Stimulated activated CD8-positive, alpha-beta memory T cell treated with anti-CD3 and anti-CD28 coated beads, Interleukin-15, amount 100 ng/mL, for 24 hours (primary cell): Measurements from ENCODE around the gene CACTIN.

ENCODE experiments used
- DNase-seq: peaks from one replicate; pipeline ENCODE4 v3.0.0-alpha.2; 2020; ENCODE audit warnings: low read depth

The CACTIN gene

DNA sequence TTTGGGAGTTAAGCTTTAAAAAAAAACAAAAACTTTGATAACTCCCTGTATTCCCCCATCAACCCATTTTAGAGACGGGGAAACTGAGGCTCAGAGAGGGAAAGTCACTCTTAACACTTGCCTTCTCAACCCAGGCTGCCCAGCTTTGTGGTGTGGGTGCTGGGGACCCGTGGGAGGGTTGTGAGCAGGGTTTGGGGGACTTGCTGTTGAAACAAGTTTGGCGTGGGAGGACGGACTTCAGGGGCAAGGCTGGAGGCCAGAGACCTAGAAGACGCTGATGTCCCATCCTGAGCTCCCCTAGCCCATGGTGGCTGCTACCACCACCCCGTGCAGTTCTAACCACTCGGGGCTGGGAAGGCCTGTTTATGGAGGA lies 747 bp upstream of the CACTIN start:
- DNase-seq, result no peak

DNA sequence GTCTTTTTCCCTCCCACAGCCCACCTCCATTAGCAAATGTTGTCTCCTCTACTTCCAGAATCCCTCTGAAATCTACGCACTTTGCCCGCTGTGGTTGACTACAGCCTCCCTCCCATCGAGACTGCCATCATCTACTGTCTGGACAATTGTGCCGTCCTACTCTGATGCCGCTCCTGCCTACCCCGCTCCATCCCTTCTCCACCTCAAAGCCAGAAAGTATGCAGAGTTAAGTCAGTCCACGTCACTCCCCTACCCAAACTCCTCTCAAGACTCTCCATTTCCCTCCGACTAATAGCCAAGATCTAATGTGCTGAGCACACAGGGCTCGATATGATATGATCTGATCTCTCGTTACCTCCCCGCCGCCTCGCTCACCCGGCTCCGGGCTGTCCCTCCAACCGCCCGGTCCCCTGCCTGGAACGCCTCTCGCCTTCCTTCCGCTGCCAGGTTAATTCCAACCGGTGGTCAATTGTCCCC lies 556 bp downstream of the CACTIN start:
- no peak for DNase-seq

DNA sequence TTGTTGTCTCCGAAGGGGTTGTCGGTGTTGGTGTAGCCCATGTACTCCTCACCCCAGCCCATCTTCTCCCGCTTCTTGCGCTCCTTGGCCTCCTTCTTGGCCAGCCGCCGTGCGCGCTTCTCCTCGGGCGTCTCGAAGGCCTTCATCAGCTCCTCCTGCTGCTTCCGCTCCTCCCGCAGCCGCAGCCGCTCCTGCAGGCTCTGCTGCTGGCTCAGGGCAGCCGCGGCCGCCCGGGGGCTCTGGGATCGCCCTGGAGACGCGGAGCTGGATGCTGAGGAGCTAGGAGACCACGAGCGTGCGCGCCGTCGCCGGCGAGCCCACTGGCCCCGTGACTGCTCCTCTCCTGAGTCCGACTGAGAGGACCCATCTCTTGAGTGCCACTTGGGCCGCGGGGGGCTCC lies 2.9 kb downstream of the CACTIN start:
- DNase-seq, result no peak

DNA sequence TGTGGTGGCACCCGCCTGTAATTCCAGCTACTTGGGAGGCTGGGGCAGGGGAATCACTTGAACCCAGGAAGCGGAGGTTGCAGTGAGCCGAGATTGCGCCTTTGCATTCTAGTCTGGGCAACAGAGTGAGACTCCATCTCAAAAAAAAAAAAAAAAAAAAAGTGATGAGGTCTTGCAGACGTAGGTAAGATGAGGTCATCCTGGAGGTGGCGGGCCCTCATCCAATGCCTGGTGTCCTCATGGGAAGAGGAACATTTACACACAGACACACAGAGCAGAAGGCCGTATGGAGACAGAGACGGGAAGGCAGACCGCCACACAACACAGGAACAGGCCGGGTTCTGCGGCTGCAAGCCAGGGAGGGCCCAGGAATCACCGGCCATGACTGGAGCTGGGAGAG lies 4.4 kb downstream of the CACTIN start:
- DNase-seq, result no peak

DNA sequence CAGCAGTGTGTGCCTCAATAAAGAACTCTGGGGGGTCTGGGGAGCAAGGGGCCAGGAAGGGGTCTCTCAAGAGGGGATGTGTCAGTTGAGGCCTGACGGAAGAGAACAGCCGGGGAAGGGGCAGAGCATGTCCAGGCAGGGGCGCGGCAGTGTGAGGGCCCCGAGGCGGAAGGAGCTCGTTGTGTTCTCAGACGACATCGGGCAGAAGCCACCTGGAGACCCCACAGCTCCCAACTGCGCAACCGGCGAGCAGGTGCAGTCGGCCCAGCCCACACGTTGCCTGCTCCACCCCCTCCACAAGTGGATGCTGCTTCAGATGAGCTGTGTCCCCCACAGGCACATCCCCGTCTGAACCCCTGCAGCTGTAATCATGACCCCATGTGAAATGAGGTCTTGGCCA lies 4.9 kb downstream of the CACTIN start:
- DNase-seq, result no peak

DNA sequence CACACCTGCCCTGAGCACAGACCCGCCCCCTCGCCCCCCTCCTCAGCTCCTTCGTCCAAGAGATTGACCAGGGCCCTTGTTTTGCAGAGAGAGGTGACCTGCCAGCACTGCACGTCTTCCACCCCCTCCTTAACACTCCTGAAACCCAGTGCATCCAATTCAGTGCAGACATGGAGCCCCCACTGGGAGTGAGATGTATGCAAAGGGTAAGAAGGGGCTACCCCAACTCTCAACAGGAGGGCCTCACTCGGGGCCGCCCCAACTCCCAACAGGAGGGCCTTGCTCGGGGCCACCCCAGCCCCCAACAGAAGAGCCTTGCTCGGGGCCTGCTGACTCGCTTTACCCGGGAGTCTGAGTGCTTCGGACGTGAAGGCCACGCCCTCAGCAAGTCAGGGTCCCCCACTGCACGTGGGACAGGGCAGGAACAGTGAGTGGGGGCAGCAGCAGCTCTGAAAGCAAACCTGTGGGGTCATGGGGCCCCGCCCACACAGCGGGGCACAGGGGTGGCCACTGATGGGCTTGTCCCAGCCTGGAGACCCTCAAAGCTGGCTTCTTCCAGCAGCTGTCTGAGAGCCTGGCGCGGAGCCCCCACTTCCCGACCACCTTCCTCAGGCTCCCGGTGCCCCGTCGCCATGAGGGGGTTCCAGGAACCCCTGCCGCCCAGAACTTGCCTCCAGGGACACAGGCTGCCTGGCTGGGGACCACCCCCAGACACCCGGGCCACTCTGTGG lies 5.6 kb downstream of the CACTIN start:
- no peak for DNase-seq

DNA sequence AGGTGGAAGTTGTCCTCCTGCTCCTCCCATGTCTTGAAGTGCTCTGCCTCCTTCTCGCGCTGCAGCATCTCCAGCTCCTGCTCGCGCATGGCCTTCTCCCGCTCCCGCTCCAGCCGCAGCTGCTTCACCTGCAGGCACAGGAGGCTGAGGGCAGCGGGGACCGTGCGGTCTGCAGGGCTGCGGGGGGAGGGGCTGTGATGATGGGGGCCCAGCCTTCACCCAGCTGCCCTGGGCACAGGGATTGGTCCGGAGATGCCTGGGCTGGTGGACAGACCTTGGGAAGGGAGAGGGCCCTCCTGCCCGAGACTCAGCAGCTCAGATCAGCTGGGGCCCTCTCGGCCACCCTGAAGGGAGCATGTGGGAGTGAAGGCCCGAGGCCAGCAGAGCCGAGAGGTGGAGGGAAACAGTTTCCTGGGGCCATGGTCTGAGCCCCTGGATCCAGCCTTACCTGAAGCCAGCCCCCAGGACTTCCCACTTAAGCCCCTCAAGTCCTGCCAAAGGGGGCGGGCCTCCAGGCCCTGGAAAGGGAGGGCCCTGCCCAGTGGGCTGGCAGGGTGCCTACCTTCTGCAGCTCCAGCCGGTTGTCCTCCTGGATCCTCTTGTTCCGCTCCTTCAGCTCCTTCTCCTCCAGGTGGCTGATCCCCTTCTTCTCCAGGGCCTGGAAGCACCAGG lies 6.3 kb downstream of the CACTIN start:
- DNase-seq, result no peak

DNA sequence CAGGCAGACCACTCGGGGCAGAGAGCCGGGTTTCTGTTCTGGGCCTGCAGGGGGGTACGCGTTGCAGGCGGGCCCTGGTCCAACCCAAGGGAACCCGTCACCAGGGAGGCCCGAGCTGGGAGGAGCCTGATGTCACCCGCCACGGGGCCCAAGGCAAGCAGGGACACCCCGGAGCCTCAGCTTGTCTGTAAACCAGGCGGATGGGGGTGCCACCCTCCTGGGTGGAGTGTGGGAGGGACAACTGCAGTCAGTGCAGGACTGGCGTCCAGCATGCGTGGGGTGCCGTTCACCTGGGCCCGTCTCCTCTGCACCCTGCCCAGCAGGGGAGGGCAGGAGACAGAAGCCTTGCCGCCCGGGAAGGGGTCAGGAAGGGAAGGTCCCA lies 7.0 kb downstream of the CACTIN start:
- DNase-seq, result no peak

DNA sequence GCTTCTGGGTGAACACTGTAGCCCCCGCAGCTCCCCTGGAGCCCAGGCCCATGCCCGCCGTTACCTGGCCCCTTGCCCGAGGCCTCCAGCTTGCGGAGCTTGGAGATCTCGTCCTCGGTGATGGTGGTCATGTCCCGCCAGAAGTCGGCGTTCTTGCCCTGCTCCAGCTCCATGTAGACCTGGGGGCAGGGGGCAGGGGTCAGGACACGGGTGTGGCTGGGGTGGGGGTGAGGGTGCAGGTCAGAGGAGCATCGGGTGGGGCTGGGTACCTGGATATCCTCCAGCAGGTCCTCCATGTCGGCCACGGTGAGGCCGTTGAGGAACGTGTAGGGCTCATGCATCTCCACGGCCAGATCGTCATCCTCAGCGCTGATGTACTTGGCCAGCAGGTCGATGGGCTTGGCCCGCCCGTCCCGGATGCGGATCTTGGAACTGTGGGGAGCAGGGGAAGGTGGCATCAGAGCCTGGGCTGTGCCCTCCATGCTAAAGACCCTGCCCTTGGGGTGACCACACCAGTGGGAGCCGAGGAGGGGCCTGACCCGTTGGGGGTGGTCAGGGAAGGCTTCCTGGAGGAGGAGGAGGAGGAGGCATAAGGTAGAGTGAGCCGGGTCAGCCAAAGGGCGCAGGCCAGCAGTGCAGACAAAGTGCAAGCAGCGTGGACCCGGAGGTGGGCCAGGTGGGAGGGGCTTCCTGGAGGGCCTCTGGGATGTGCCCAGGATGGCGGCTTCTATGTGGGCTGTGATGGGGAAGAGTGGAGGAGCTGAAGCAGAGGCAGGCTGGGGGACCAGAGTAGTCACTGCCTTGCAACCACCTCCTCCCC lies 7.6 kb downstream of the CACTIN start:
- no peak for DNase-seq

DNA sequence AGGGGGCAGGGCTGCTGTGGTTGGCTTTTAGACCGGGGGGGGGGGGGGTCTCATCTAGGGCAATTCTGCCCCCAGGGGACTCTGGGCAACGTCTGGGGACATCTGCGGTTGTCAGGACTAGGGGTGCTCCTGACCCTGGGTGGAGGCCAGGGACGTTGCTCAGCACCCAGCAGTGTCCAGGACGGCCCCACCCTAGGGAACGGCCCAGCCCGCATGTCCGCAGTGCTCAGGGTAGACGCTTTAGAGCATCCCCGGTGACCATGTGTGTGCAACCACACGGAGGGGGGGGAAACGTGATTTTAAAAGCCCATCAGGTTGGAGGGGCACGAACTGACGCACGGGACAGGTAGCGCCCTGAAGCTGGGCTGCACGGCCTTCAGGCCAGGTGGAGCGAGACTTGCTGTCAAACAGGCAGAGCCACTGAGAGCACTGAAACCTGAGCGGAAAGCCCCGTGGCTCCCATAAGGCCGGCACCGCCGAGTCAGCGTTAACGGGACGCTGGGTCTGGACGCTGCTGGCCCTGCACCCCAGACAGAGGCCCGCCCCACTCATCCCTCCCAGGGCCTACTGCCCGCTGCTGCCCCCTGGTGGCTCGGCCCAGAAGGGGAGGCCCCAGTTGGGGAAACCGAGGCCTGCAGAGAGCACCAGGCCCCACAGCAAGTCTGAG lies 8.3 kb downstream of the CACTIN start:
- DNase-seq, result peak; percentile 45

DNA sequence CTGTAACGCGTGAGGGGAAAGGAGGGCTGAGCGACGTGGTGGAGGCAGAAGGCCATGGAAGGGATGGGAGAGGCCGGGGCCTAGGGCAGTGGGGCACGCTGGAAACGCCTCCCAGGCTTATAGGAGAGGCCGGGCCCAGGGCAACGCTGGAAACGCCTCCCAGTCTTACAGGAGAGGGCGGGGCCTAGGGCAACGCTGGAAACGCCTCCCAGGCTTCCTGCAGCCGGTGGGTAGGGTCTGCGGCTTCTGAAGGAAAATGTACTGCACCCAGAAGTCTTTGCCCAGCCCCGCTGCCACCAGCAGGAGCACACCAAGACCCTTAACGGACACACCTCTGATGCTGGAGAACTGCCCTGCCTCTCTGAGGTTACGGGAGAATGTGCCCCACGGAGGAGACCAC lies 9.1 kb downstream of the CACTIN start:
- DNase-seq, result no peak

DNA sequence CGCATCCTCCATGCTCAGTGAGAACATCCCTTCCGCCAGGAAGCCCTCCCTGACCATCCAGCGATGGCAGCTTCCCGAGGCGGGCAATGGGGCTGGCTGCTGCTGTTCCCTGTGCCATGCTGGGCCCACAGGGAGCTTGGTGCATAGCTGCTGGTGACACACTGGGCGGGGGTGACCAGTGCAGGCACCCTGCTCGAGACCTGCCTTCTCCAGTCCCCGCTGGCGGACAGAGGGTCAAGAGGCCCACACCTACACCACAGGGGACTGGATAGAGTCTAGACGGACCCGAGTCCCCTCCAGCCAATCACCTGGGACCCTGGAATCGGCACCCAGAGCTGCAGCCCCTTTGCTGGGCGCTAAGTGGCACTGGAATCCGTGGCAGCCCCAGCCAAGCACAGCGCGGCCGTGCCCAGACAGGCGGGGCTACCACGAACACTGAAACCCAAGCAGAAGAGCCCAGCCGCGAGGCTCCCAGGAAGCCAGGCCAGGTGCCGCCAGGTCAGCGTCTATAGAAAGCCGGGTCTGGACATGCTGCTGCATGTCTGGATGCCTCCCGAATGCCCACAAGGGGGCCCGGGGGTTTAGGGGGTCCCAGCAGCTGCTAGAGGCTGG lies 11.0 kb downstream of the CACTIN start:
- DNase-seq, result no peak

DNA sequence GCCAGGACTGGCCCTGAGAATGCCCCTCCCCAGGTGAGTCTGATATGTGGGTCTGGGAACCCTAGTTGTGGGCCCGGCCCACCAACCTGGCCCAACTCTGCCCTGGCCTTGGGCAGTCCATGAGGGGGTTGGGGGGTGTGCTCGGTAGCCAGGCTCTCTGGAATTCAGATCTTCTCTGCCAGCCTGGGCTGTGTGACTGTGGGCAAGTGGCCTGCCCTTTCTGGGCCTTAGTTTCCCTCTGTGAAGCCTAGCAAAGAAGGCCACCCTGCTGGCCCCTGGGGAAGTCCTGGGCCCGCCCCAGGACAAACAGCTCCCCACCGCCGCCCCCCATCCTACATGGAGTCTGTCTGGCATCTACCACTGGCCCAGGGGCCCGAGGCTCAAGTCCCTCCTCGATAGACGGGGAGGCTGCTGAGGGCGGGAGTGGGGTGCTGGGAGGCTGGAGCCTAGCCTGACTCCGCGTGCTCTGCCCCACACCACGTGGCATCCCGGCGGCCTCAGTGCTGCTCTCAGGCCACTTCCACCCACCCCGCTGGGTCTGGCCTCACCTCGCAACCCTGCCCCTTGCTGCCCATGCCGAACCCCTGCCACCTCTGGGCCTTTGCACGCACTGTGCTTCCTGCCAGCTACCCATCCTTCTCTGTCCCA lies 11.6 kb downstream of the CACTIN start:
- DNase-seq, result no peak

DNA sequence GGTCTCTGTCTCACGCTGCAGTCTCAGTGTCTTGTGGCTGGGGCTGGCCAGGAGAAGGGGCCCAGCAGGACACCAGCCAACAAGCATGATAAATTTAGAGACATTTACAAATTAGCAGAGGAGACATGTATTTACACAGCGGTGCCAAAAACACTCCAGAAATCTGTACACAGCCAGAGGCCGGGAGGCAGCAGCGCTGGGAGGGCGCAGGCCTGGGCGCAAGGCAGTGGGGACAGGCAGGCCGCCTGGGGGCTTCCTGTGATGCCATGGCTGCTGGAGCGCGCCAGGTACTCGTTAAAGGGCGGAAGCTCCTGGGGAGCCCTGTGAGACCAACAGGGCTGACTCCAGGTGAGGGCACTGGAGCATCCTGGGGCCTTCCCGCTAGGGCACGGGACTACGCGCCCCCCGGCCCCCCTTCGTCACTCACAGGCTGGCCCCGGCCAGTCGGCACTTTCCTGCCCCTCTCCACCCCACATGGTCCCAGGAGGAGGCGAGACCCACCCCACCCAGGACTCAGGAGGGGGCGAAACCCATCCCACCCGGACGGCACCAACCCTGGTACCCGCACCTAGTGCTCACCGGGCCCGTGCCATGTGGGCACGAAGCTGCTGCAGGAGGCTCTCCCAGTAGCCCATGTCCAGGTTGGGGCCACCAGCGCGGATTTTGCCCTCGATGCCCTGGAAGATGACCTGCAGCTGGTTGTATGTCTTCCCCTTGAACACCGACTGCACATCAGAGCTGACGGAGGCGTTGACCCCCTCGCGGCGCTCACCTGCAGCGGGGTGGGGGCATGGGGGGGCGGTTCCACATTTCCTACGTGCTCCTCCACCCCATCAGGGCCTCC lies 12.6 kb downstream of the CACTIN start:
- no peak for DNase-seq

DNA sequence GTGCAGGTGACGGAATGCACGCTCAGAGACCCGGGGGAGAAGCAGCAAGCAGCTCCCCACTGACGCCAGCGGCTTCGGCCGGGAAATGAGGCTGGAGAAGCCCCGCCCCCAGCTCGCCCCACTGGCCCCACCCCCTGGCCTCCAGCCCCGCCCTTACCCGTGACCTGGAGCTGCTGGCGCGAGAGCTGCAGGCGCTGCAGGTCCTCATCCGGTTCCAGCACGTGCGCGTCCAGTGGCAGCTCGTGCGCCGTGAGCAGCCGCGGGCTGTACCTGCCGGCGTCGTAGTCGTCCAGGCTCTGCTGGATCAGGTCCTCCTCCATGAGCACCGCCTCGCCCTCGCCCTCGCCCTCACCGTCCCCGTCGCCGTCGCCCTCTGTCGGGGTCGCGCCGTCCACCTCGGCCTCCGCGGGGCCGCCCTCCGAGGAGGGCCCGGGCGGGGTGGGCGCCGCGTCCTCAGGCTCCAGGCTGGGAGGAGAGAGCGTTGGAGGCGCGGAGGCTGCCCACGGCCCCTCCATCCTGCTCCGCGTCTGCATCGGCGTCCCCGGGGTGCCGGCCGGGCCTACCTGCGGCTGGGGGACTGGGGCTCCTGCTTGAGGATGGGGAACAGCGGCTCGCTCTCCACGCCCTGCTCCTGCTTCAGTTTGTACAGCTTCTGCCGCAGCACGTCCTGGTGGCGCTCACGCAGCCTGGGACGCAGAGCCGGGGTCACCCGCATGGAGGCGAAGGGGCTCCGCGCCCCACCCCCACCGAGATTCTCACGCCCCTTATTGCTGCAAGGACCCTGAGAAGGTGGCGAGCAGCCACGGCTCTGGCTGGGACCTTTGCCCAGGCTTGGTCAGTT lies 13.5 kb downstream of the CACTIN start:
- no peak for DNase-seq

DNA sequence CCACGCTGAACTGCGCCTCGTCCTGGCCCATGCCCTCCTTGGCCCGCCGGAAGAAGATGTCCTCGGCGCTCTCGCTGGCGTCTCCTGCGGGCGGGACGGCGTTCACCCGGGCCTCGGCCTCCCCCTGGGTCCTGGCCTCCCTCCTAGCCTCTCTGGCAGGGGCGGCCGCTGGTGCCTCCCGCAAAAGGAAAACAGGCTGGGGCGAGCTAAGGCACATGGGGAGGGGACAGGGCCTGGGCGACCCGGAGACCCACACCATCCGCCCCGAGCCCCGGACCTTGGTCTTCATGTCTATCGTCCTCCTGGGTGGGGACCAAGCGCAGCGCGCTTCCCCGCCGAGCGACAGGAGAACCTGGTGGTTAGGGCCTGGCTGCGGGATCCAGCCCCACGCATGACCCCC lies 14.3 kb downstream of the CACTIN start:
- no peak for DNase-seq

DNA sequence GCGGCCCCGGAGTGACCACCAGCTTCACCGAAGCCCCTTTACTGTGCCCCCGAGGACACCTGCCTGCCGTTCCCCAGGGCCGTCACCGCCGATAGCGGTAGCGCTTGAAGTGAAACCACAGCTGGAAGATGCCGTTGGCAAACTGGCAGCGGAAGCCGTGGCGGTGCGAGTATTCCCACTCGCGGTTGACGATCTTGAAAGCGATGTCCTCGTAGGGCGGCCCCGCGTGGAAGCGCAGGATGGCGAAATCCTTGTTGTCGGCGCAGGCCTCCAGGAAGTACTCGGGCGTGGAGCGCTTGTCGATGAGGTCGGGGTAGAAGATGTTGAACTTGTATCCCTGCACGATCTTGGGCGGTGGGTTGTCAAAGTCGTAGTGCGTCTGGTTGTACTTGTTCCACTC lies 14.7 kb downstream of the CACTIN start:
- DNase-seq, result no peak

DNA sequence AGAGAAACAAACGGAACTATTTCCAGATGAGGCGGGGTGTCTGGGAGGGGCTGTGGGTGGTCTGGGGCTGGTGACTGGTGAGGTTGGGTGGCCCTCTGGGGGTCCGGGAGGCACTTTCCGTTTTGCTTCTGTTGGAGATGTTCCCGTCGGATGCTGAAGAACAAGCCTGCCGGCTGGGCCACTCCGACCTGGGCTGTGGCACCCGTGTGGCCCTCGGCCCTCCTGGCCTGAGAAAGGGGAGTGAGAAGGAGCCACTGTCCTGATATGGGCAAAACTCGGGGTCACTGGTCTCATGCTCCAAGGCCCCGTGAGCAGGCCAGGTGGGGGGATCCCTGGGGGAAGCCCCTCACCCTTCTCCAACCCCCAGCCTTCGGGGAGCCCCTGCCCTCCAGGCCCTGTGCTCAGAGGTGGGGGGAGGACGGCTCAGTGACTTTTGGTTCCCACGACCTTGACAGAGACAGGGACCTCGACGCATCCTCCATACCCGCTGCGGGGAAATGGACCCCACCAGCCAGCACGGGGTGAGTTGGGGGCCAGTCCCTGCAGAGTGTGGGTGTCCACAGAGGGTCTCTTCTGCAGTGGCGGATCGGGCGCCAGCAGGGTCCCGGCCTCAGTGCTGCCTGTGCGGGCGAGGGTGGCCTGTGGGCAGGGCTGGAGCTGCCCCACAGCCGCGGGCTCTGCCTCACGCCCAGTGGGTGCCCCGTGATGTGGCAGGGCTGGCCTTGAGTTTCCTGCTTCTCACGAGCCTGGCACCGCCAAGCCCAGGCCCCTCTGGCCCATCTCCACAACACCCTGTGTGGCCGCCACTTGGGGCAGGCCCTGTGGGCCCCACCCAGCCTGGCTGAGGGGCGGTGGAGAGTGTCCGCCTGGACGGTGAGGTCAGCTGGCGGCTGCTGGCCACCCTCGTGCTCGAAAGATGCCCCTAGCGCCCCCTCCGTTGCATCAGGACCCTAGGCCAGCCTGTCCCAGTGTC lies 15.6 kb downstream of the CACTIN start:
- DNase-seq, result no peak
